ENCODE data around the gene MAFB. TPM values are rescaled to one million over a fixed set of nuclear protein-coding genes. Genes with fewer than 3 reads are reported as not detected.

The MAFB gene
- polyA plus RNA-seq, 1 of the 3 experiments (the other 2 are of a cell fraction) = 0.08 TPM

DNA sequence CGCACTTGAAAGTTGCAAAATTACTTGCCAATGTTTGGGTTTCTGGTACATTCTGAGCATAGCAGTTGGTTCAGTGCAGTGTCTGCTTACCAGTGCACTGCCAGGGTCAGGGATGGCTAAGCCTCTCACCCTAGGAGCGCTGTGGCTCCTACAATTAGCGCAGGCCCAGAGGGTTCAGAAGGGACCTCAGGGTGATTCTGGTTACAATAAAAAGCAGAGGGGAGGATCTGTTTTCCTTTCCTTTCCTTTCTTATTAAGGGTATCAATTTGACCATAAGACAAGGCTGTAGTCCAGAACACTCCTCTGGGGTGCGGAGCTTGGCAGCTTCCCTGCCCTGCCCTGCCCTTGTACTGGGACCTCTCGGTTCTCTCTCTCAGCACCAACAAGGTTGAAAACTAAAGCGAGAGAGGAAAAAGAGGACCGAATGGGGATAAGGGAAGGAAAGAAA lies 2.6 kb downstream of the MAFB start:
- H3K4me3 ChIP-seq (ENCODE audit: low read depth in 2 of 2, low read length in 1 of 2) = no peak overlapping the region
- H3K27me3 ChIP-seq (ENCODE audit: insufficient read depth) = peaks cover 43% of the 10 kb centered on the region
- POLR2A ChIA-PET = no interaction called here
- no peak overlapping the region for H3K27ac ChIP-seq (ENCODE audit: low read depth in 2 of 2, low read length in 1 of 2)
- H4K20me1 ChIP-seq (ENCODE audit: insufficient read depth) = no peaks in the 10 kb centered on the region
- TF ChIP-seq RFX5 (IDR thresholded peaks at IDR 0.05; ENCODE audit: low read length) (no peak), RAD21 (IDR thresholded peaks at IDR 0.05; ENCODE audit: low read length) (no peak), EP300 (IDR thresholded peaks at IDR 0.05; ENCODE audit: borderline replicate concordance in 1 of 2, low read depth in 1 of 2, low read length in 1 of 2) (no peak), YY1 (IDR thresholded peaks at IDR 0.05; ENCODE audit: low read depth) (no peak)
- TF ChIP-seq, protein P1, sequence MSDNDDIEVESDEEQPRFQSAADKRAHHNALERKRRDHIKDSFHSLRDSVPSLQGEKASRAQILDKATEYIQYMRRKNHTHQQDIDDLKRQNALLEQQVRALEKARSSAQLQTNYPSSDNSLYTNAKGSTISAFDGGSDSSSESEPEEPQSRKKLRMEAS (IDR thresholded peaks at IDR 0.05; ENCODE audit: low read depth) = no peak
- TF ChIP-seq, protein P2, sequence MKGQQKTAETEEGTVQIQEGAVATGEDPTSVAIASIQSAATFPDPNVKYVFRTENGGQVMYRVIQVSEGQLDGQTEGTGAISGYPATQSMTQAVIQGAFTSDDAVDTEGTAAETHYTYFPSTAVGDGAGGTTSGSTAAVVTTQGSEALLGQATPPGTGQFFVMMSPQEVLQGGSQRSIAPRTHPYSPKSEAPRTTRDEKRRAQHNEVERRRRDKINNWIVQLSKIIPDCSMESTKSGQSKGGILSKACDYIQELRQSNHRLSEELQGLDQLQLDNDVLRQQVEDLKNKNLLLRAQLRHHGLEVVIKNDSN (IDR thresholded peaks at IDR 0.05; ENCODE audit: borderline replicate concordance, low read depth) = no peak
- H2AFZ ChIP-seq (ENCODE audit: low read depth) = no peak overlapping the region
- no peak overlapping the region for H3K9ac ChIP-seq
- no peaks in the 10 kb centered on the region for H3K79me2 ChIP-seq (ENCODE audit: insufficient read depth)
- WGBS (ENCODE audit: low lambda C conversion rate) = 71% methylated on average over 7 of the region's 7 CpGs
- no peaks in the 10 kb centered on the region for H3F3A ChIP-seq (replicated peaks; ENCODE audit: insufficient read depth)
- CTCF ChIA-PET = no interaction called here
- H3K4me2 ChIP-seq = no peak overlapping the region
- no peak for DNase-seq
- no peaks in the 10 kb centered on the region for H3K9me2 ChIP-seq
- no peaks in the 10 kb centered on the region for H3K36me3 ChIP-seq (replicated peaks in 1 of 2; ENCODE audit: control insufficient read depth in 1 of 2, insufficient read depth in 2 of 2, low read length in 1 of 2)
- peaks cover 0 to 11% of the 10 kb centered on the region in 2 experiments; a peak in 1 of 4 replicates for H3K4me1 ChIP-seq (ENCODE audit: control insufficient read depth in 1 of 2, insufficient read depth in 2 of 2, low read depth in 1 of 2, low read length in 1 of 2)
- H3K9me3 ChIP-seq = no peaks in the 10 kb centered on the region

DNA sequence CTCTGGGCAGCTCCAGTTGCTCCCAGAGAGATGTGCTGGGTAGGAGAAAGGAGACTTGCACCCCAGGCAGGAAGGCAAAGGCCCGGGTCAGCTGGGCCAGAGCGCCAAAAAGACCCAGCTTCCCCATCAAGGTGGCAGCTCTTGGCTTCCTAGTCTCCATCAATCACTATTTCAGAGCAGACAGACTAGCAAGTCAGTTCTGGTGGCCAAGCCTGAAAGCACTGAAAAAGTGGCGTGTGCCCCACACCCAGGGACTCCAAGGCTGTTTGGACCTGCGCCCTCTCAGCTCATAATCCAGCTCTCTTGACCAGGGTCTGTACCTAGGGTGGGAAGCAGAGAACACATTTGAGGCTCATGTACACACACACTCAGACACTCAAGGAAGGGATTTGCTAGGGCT lies 3.7 kb downstream of the MAFB start:
- Histone ChIP-seq H3K9ac (no peak overlapping the region), H3K4me2 (no peak overlapping the region), H3K27ac (ENCODE audit: low read depth in 2 of 2, low read length in 1 of 2) (no peak overlapping the region), H3K9me3 (no peaks in the 10 kb centered on the region), H3K4me1 (ENCODE audit: control insufficient read depth in 1 of 2, insufficient read depth in 2 of 2, low read depth in 1 of 2, low read length in 1 of 2) (peaks cover 0 to 11% of the 10 kb centered on the region in 2 experiments; a peak in 1 of 4 replicates), H3K4me3 (ENCODE audit: low read depth in 2 of 2, low read length in 1 of 2) (no peak overlapping the region), H3F3A (replicated peaks; ENCODE audit: insufficient read depth) (no peaks in the 10 kb centered on the region), H3K36me3 (replicated peaks in 1 of 2; ENCODE audit: control insufficient read depth in 1 of 2, insufficient read depth in 2 of 2, low read length in 1 of 2) (no peaks in the 10 kb centered on the region), H2AFZ (ENCODE audit: low read depth) (no peak overlapping the region), H3K79me2 (ENCODE audit: insufficient read depth) (no peaks in the 10 kb centered on the region), H3K27me3 (ENCODE audit: insufficient read depth) (peaks cover 42% of the 10 kb centered on the region), H3K9me2 (no peaks in the 10 kb centered on the region), H4K20me1 (ENCODE audit: insufficient read depth) (no peaks in the 10 kb centered on the region)
- DNase-seq = no peak
- ChIA-PET POLR2A (no interaction called here), CTCF (interaction anchor here (1.4 to 1.5 kb wide), 2 partner anchors 30 to 525 kb away, joined by 3 to 5 read pairs; no protein-coding TSS in a partner anchor)
- TF ChIP-seq MXI1 (IDR thresholded peaks at IDR 0.05; ENCODE audit: low read depth, low read length) = no peak
- TF ChIP-seq FOXM1 (IDR thresholded peaks at IDR 0.05; ENCODE audit: low read depth) = no peak
- TF ChIP-seq RXRA (IDR thresholded peaks at IDR 0.05; ENCODE audit: borderline replicate concordance, low read depth) = no peak
- no peak for TF ChIP-seq EP300 (IDR thresholded peaks at IDR 0.05; ENCODE audit: borderline replicate concordance in 1 of 2, low read depth in 1 of 2, low read length in 1 of 2)
- TF ChIP-seq FOXJ3 (CRISPR knock-in tag; IDR thresholded peaks at IDR 0.05) = no peak
- no peak for TF ChIP-seq JUND (IDR thresholded peaks at IDR 0.05)
- TF ChIP-seq, protein P3, sequence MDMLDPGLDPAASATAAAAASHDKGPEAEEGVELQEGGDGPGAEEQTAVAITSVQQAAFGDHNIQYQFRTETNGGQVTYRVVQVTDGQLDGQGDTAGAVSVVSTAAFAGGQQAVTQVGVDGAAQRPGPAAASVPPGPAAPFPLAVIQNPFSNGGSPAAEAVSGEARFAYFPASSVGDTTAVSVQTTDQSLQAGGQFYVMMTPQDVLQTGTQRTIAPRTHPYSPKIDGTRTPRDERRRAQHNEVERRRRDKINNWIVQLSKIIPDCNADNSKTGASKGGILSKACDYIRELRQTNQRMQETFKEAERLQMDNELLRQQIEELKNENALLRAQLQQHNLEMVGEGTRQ (IDR thresholded peaks at IDR 0.05; ENCODE audit: borderline replicate concordance, low read depth, low read length) = no peak
- no peak for TF ChIP-seq YY1 (IDR thresholded peaks at IDR 0.05; ENCODE audit: low read depth)
- no peak for TF ChIP-seq NFIC (IDR thresholded peaks at IDR 0.05; ENCODE audit: borderline replicate concordance)
- TF ChIP-seq, protein P4, sequence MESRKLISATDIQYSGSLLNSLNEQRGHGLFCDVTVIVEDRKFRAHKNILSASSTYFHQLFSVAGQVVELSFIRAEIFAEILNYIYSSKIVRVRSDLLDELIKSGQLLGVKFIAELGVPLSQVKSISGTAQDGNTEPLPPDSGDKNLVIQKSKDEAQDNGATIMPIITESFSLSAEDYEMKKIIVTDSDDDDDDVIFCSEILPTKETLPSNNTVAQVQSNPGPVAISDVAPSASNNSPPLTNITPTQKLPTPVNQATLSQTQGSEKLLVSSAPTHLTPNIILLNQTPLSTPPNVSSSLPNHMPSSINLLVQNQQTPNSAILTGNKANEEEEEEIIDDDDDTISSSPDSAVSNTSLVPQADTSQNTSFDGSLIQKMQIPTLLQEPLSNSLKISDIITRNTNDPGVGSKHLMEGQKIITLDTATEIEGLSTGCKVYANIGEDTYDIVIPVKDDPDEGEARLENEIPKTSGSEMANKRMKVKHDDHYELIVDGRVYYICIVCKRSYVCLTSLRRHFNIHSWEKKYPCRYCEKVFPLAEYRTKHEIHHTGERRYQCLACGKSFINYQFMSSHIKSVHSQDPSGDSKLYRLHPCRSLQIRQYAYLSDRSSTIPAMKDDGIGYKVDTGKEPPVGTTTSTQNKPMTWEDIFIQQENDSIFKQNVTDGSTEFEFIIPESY (IDR thresholded peaks at IDR 0.05; ENCODE audit: borderline replicate concordance, low read depth) = no peak
- no peak for TF ChIP-seq EZH2phosphoT487 (IDR thresholded peaks at IDR 0.05; ENCODE audit: borderline replicate concordance, low read depth)
- no peak for TF ChIP-seq TCF12 (IDR thresholded peaks at IDR 0.05)
- TF ChIP-seq SIN3A (IDR thresholded peaks at IDR 0.05; ENCODE audit: borderline replicate concordance, low read depth, low read length) = no peak
- TF ChIP-seq GABPA (IDR thresholded peaks at IDR 0.05; ENCODE audit: low read depth) = no peak
- no peak for TF ChIP-seq RAD21 (IDR thresholded peaks at IDR 0.05; ENCODE audit: low read length)
- TF ChIP-seq TAF1 (IDR thresholded peaks at IDR 0.05; ENCODE audit: borderline replicate concordance, low read depth, low read length) = no peak
- no peak for TF ChIP-seq RFX5 (IDR thresholded peaks at IDR 0.05; ENCODE audit: low read length)
- TF ChIP-seq, protein P5, sequence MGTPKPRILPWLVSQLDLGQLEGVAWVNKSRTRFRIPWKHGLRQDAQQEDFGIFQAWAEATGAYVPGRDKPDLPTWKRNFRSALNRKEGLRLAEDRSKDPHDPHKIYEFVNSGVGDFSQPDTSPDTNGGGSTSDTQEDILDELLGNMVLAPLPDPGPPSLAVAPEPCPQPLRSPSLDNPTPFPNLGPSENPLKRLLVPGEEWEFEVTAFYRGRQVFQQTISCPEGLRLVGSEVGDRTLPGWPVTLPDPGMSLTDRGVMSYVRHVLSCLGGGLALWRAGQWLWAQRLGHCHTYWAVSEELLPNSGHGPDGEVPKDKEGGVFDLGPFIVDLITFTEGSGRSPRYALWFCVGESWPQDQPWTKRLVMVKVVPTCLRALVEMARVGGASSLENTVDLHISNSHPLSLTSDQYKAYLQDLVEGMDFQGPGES (IDR thresholded peaks at IDR 0.05; ENCODE audit: low read depth, low read length) = no peak
- TF ChIP-seq, protein P1 (IDR thresholded peaks at IDR 0.05; ENCODE audit: low read depth) = no peak
- no peak for TF ChIP-seq CHD2 (IDR thresholded peaks at IDR 0.05; ENCODE audit: low read length, partially characterized antibody)
- WGBS (ENCODE audit: low lambda C conversion rate) = 68% methylated on average over 4 of the region's 4 CpGs
